GM19025 (cell line): Measurements from ENCODE around the gene SLC26A6.

Experiments
- ATAC-seq: cut with Tn5 transposase; IDR thresholded peaks from one replicate; pipeline ENCODE4 v1.9.1; 2021; ENCODE audit warnings: mild to moderate bottlenecking, low read depth, moderate library complexity; ENCODE audit not compliant: unreplicated experiment

Gene SLC26A6

GRCh38 chr3:48584836-48585235 is 50.4 kb downstream of the SLC26A6 start:
- no peak for ATAC-seq

- ATAC-seq, result no peak
Observed at GRCh38 chr3:48581621-48582481, 53.4 kb downstream of the SLC26A6 start.

GRCh38 chr3:48576647-48577046 is 58.6 kb downstream of the SLC26A6 start:
- ATAC-seq, result no peak
